ENCODE results near the gene TEX35.

The TEX35 gene

DNA sequence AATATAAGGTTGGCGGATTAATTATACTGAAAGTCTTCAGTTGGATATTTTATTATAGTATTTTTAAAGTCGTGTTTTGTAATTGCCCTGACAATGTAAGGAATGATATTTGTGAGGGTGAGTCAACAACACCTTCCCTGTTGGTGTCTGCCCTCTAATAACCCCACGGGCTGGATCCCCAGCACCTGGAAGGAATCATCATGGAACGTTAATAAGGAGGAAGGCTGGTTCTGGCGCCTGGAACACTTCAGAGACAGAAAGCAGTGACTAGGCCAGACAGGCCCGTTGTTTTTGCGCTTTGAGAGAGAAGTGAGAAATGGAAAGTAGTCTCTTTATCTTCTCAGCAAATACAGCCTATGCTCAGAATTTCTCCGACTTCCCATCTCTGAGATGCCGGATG lies 31.6 kb downstream of the TEX35 start:
- Histone ChIP-seq H3K4me1 (ENCODE audit: control insufficient read depth, insufficient read depth, low read length) (no peaks in the 10 kb centered on the region), H3K4me3 (ENCODE audit: low read depth, low read length) (no peak overlapping the region), H3K9me3 (ENCODE audit: control insufficient read depth, insufficient read depth, low read depth, low read length) (no peaks in the 10 kb centered on the region), H3K27ac (ENCODE audit: extremely low read depth, low read depth, low read length) (no peak overlapping the region), H3K36me3 (ENCODE audit: control insufficient read depth in 2 of 2, insufficient read depth in 1 of 2, low read length in 2 of 2) (peaks cover 4 to 18% of the 10 kb centered on the region in 2 experiments; a peak in 2 of 3 replicates)
- ChIA-PET POLR2A (no interaction called here), CTCF (interaction anchor here (0.6 to 1.0 kb wide), 3 partner anchors 234 to 1642 kb away, joined by 3 to 4 read pairs (median 4); no protein-coding TSS in a partner anchor)
- TF ChIP-seq ZNF514 (tag by site-specific recombination; IDR thresholded peaks at IDR 0.05), result no peak
- no peak for TF ChIP-seq ZNF16 (tag by site-specific recombination; IDR thresholded peaks at IDR 0.05; ENCODE audit: low read depth)
- TF ChIP-seq ZXDB (tag by site-specific recombination; IDR thresholded peaks at IDR 0.05), result no peak
- no peak for TF ChIP-seq ZNF707 (tag by site-specific recombination; IDR thresholded peaks at IDR 0.05)
- TF ChIP-seq ZNF221 (tag by site-specific recombination; IDR thresholded peaks at IDR 0.05; ENCODE audit: borderline replicate concordance), result no peak
- TF ChIP-seq ZNF366 (tag by site-specific recombination; conservative IDR thresholded peaks at IDR 0.05), result no peak
- TF ChIP-seq ZNF777 (tag by site-specific recombination; IDR thresholded peaks at IDR 0.05; ENCODE audit: borderline replicate concordance), result no peak
- no peak for TF ChIP-seq REST (tag by site-specific recombination; IDR thresholded peaks at IDR 0.05)
- TF ChIP-seq ZFP37 (tag by site-specific recombination; IDR thresholded peaks at IDR 0.05), result no peak
- TF ChIP-seq ZNF624 (tag by site-specific recombination; IDR thresholded peaks at IDR 0.05), result no peak
- no peak for TF ChIP-seq ZNF792 (tag by site-specific recombination; IDR thresholded peaks at IDR 0.05)
- TF ChIP-seq ZNF311 (tag by site-specific recombination; IDR thresholded peaks at IDR 0.05; ENCODE audit: borderline replicate concordance), result no peak
- no peak for TF ChIP-seq MEIS1 (CRISPR knock-in tag; IDR thresholded peaks at IDR 0.05; ENCODE audit: borderline replicate concordance)
- no peak for TF ChIP-seq ZNF837 (tag by site-specific recombination; IDR thresholded peaks at IDR 0.05)
- no peak for TF ChIP-seq ZNF350 (tag by site-specific recombination; IDR thresholded peaks at IDR 0.05)
- TF ChIP-seq SETDB1 (IDR thresholded peaks at IDR 0.05; ENCODE audit: insufficient read length, low read length), result no peak
- TF ChIP-seq ZBTB7A (tag by site-specific recombination; IDR thresholded peaks at IDR 0.05; ENCODE audit: low read depth), result no peak

- ChIA-PET CTCF (interaction anchor here (3.0 kb wide), 1 partner anchor 455 kb away, joined by 20 read pairs; no protein-coding TSS in a partner anchor), POLR2A (no interaction called here)
- TF ChIP-seq, protein P1, sequence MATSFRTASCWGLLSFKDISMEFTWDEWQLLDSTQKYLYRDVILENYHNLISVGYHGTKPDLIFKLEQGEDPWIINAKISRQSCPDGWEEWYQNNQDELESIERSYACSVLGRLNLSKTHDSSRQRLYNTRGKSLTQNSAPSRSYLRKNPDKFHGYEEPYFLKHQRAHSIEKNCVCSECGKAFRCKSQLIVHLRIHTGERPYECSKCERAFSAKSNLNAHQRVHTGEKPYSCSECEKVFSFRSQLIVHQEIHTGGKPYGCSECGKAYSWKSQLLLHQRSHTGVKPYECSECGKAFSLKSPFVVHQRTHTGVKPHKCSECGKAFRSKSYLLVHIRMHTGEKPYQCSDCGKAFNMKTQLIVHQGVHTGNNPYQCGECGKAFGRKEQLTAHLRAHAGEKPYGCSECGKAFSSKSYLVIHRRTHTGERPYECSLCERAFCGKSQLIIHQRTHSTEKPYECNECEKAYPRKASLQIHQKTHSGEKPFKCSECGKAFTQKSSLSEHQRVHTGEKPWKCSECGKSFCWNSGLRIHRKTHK (tag by site-specific recombination; IDR thresholded peaks at IDR 0.05), result no peak
- TF ChIP-seq ZNF521 (tag by site-specific recombination; IDR thresholded peaks at IDR 0.05), result no peak
- no peak for TF ChIP-seq ZNF311 (tag by site-specific recombination; IDR thresholded peaks at IDR 0.05; ENCODE audit: borderline replicate concordance)
- TF ChIP-seq, protein P2, sequence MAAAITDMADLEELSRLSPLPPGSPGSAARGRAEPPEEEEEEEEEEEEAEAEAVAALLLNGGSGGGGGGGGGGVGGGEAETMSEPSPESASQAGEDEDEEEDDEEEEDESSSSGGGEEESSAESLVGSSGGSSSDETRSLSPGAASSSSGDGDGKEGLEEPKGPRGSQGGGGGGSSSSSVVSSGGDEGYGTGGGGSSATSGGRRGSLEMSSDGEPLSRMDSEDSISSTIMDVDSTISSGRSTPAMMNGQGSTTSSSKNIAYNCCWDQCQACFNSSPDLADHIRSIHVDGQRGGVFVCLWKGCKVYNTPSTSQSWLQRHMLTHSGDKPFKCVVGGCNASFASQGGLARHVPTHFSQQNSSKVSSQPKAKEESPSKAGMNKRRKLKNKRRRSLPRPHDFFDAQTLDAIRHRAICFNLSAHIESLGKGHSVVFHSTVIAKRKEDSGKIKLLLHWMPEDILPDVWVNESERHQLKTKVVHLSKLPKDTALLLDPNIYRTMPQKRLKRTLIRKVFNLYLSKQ (tag by site-specific recombination; IDR thresholded peaks at IDR 0.05; ENCODE audit: borderline replicate concordance), result no peak
- TF ChIP-seq ZNF37A (tag by site-specific recombination; IDR thresholded peaks at IDR 0.05), result no peak
- TF ChIP-seq WT1 (tag by site-specific recombination; IDR thresholded peaks at IDR 0.05), result no peak
- TF ChIP-seq ZNF777 (tag by site-specific recombination; IDR thresholded peaks at IDR 0.05; ENCODE audit: borderline replicate concordance), result no peak
- TF ChIP-seq ZNF561 (tag by site-specific recombination; IDR thresholded peaks at IDR 0.05; ENCODE audit: borderline replicate concordance), result no peak
- TF ChIP-seq ZNF776 (tag by site-specific recombination; IDR thresholded peaks at IDR 0.05; ENCODE audit: borderline replicate concordance), result no peak
- no peak for TF ChIP-seq ZNF132 (tag by site-specific recombination; IDR thresholded peaks at IDR 0.05; ENCODE audit: borderline replicate concordance)
- TF ChIP-seq ZNF670 (tag by site-specific recombination; IDR thresholded peaks at IDR 0.05; ENCODE audit: low read depth), result no peak
- Histone ChIP-seq H3K9me3 (ENCODE audit: control insufficient read depth, insufficient read depth, low read depth, low read length) (no peaks in the 10 kb centered on the region), H3K4me3 (ENCODE audit: low read depth, low read length) (no peak overlapping the region), H3K4me1 (ENCODE audit: control insufficient read depth, insufficient read depth, low read length) (no peaks in the 10 kb centered on the region), H3K36me3 (ENCODE audit: control insufficient read depth in 2 of 2, insufficient read depth in 1 of 2, low read length in 2 of 2) (peaks cover 4 to 22% of the 10 kb centered on the region in 2 experiments; a peak in 2 of 3 replicates), H3K27ac (ENCODE audit: extremely low read depth, low read depth, low read length) (no peak overlapping the region)
These were observed 35.2 kb downstream of the TEX35 start for GRCh38 chr1:178548108-178548507.

Data from HEK293 (cell line).